ENCODE measurements around the gene VPS18. TPM values are rescaled to one million over a fixed set of nuclear protein-coding genes. Genes with fewer than 3 reads are reported as not detected.
A peak's percentile ranks its signal among the peaks of the same experiment; 100 is the strongest.

The VPS18 gene
- total and polyA plus RNA-seq, 2 donors (not counting 1 experiment from before 2014, with no cell fraction given) = 13.6 to 29.6 TPM

GRCh38 chr15:40904552-40905201 lies 10.4 kb downstream of the VPS18 start:
- WGBS (ENCODE audit: insufficient coverage) = 91% methylated on average over 6 of the region's 7 CpGs
- intact Hi-C loops (cut with micrococcal nuclease) = loop anchor here (1.0 to 10.0 kb wide), 7 partner anchors 10 to 990 kb away; partner anchors contain the start of genes MAPKBP1, MGA, RTF1 and SPTBN5
- H3K4me2 ChIP-seq (replicated peaks; ENCODE audit: low read depth, low read length, poor library complexity, severe bottlenecking) = peak overlapping the region; percentile 17
- H4K20me1 ChIP-seq (ENCODE audit: control insufficient read depth, insufficient read depth, low read length, poor library complexity, severe bottlenecking) = peaks cover 20% of the 10 kb centered on the region
- H3K4me3 ChIP-seq (ENCODE audit: control extremely low read depth in 1 of 5, extremely low read depth in 1 of 5, insufficient read depth in 1 of 5, low read depth in 2 of 5, low read length in 4 of 5) = no peak overlapping the region
- H3K9me3 Mint-ChIP-seq (ENCODE audit: insufficient read depth) = no peaks in the 10 kb centered on the region
- peaks cover 0 to 29% of the 10 kb centered on the region in 2 experiments for H3K36me3 ChIP-seq (replicated peaks in 1 of 2; ENCODE audit: control extremely low read depth in 1 of 2, control insufficient read depth in 1 of 2, extremely low read depth in 1 of 2, insufficient read depth in 2 of 2, low read length in 1 of 2)
- TF ChIP-seq CTCF (IDR thresholded peaks at IDR 0.05) (no peak), EZH2 (IDR thresholded peaks at IDR 0.05; ENCODE audit: borderline replicate concordance, insufficient read depth, low read depth, low read length, poor library complexity, severe bottlenecking) (no peak)
- H3K4me1 ChIP-seq (ENCODE audit: control insufficient read depth in 2 of 2, insufficient read depth in 2 of 2, low read length in 2 of 2) = peaks cover 30 to 60% of the 10 kb centered on the region in 2 donors
- peak; percentile 41 for DNase-seq
- peak overlapping the region; percentile 98 for H3K27ac Mint-ChIP-seq
- ChIA-PET CTCF (interaction anchor here (0.6 to 9.5 kb wide), 35 partner anchors 10 to 907 kb away, joined by 3 to 176 read pairs (median 5); partner anchors contain the start of genes CHAC1, CHP1, DLL4 and EXD1), POLR2A (interaction anchor here (0.6 to 3.5 kb wide), 4 partner anchors 9 to 285 kb away, joined by 3 to 28 read pairs (median 8); partner anchors contain the start of gene VPS18)
- H3K9ac ChIP-seq (ENCODE audit: low read length) = no peak overlapping the region
- H2AFZ ChIP-seq (ENCODE audit: insufficient read depth, low read depth, low read length, poor library complexity, severe bottlenecking) = no peak overlapping the region
- no peaks in the 10 kb centered on the region for H3K27me3 Mint-ChIP-seq
- no peaks in the 10 kb centered on the region for H3K27me3 ChIP-seq (replicated peaks in 1 of 4; ENCODE audit: control extremely low read depth in 1 of 4, control insufficient read depth in 3 of 4, insufficient read depth in 4 of 4, low read length in 3 of 4)
- peak overlapping the region; percentile 53 to 98 for H3K27ac ChIP-seq (ENCODE audit: low read length in 2 of 2)
- H3K9me3 ChIP-seq (ENCODE audit: control extremely low read depth in 1 of 3, control insufficient read depth in 2 of 3, insufficient read depth in 1 of 3, low read length in 2 of 3) = no peaks in the 10 kb centered on the region
- H3K4me1 Mint-ChIP-seq = peaks cover 48% of the 10 kb centered on the region
- H3K4me3 Mint-ChIP-seq = no peak overlapping the region
- no peak for ATAC-seq (ENCODE audit: low read depth)
- peaks cover 12% of the 10 kb centered on the region for H3K79me2 ChIP-seq (ENCODE audit: control insufficient read depth, insufficient read depth, low read length)

Measured in B cell (primary cell).